ENCODE data around the gene GNAZ.

The GNAZ gene

DNA sequence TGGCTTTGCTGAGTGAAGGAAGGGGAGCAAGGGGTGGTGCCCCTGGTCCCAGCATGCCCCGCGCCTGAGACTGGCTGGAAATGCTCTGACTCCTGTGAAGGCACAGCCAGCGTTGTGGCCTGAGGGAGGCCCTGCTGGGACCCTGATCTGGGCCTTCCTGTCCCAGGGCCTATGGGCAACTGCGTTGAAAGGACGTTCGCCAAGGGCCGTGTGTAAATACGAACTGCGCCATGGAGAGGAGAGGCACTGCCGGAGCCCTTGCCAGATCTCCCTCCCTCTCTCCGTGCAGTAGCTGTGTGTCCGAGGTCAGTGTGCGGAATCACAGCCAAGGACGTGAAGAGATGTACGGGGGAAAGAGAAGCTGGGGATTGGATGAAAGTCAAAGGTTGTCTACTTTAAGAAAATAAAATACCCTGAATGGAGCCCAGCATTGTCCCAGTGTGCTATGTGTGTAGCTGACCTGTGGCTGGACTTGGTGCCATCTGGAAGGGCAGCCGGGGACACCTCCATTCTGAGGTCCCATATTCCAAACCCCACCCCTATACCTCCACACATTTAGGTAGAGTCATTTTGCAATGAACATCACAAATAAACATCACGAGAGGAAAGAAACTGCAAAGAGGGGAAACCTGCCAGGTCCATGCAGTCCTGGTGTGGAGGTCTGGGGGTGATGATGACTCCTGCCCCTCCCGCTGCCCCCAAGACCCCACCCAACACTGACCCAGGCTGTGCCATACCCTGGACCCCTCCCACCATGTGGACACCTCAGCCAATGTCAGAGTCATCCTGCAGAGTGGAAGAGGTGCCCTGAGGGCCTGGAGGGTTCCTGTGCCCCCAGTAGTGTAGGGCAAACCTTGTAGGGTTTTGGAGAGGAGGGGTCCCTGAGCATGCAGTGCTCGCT is 54.5 kb downstream of the GNAZ start:
- DNase-seq (ENCODE audit: low spot score) (no peak), ATAC-seq (ENCODE audit: low read depth) (no peak)
- Histone ChIP-seq H3K27me3 (ENCODE audit: insufficient read depth, poor library complexity, severe bottlenecking) (no peaks in the 10 kb centered on the region), H3K9me3 (ENCODE audit: severe bottlenecking) (peaks cover 10% of the 10 kb centered on the region), H3K4me3 (ENCODE audit: severe bottlenecking) (no peak overlapping the region), H3K36me3 (ENCODE audit: low read depth) (no peaks in the 10 kb centered on the region), H3K27ac (ENCODE audit: poor library complexity, severe bottlenecking) (no peak overlapping the region), H3K4me1 (ENCODE audit: insufficient read depth, poor library complexity, severe bottlenecking) (no peaks in the 10 kb centered on the region)
- TF ChIP-seq, protein P1, sequence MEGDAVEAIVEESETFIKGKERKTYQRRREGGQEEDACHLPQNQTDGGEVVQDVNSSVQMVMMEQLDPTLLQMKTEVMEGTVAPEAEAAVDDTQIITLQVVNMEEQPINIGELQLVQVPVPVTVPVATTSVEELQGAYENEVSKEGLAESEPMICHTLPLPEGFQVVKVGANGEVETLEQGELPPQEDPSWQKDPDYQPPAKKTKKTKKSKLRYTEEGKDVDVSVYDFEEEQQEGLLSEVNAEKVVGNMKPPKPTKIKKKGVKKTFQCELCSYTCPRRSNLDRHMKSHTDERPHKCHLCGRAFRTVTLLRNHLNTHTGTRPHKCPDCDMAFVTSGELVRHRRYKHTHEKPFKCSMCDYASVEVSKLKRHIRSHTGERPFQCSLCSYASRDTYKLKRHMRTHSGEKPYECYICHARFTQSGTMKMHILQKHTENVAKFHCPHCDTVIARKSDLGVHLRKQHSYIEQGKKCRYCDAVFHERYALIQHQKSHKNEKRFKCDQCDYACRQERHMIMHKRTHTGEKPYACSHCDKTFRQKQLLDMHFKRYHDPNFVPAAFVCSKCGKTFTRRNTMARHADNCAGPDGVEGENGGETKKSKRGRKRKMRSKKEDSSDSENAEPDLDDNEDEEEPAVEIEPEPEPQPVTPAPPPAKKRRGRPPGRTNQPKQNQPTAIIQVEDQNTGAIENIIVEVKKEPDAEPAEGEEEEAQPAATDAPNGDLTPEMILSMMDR (IDR thresholded peaks at IDR 0.05; ENCODE audit: poor library complexity, severe bottlenecking): no peak

DNA sequence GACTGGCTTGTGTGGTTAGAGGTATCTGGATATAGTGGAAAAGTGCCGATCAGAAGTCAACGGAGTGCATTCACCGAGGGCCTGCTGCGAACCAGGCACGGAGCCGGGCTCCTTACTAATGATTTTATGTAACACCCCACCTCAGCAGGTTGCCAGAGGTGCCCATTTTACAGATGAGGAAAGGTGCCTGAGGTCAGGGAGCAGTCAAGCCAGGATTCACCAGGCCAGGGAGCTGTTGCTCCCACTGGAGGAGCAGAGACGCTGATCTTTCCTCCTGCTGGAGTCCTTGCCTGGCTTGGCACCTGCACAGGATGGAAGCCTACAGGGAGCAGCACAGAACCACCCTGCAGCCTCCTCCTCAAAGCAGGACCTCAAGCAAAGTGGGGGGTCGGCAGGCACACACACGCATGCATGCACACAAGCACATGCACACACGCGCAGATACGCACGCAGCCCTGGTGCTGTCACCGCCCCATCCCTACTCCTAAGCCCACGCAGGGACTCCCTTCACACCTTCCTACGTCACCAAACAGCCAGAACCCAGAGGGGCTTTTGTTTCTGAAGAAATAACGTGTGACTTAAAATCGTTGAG is 55.3 kb downstream of the GNAZ start:
- no peak for ATAC-seq (ENCODE audit: low read depth)
- TF ChIP-seq, protein P1 (IDR thresholded peaks at IDR 0.05; ENCODE audit: poor library complexity, severe bottlenecking): no peak
- H3K4me1 ChIP-seq (ENCODE audit: insufficient read depth, poor library complexity, severe bottlenecking): no peaks in the 10 kb centered on the region

DNA sequence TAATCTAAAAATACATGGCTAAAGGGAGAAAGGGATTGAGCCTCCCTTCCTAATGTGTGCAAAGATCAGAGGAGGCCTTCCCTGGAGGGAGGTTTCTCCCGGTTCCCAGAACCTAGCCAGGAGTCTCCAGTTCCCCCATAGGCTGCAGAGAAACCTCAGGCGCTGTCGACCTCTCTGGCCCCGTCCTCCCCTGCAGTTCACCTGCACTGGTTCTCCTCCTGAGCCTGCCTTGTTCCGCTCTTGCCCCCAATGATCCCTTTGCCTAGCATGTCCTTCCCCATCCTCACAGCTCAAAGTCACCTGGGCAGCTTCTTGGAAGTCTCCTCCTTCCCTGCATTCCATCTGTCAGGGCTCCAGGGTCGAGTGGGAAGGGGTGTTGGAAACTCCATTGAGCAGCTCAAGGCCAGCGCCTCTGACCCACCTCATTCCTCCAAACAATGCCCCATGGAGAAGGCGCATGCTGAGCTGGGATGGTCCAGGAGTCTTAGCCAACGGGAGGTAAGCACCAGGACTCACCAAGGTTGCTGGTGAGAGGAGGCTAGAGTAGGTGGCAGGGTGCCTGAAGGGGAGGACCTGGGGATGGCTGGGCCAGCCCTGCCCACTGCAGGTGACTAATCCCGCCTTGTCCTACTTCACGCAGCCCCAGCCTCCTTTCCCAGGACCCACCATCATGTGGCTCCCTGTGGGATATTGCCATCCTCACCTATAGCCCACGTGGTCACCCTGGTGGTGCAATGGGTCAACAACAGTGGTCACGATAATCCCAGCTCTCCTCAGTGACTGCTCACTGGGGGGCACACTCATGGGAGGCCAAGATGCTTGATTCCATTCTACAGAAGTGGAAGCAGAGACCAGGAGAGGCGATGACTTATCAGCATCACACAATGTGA is 56.1 kb downstream of the GNAZ start:
- Histone ChIP-seq H3K27ac (ENCODE audit: poor library complexity, severe bottlenecking) (no peak overlapping the region), H3K4me1 (ENCODE audit: insufficient read depth, poor library complexity, severe bottlenecking) (no peaks in the 10 kb centered on the region), H3K4me3 (ENCODE audit: severe bottlenecking) (no peak overlapping the region), H3K9me3 (ENCODE audit: severe bottlenecking) (peaks cover 10% of the 10 kb centered on the region), H3K27me3 (ENCODE audit: insufficient read depth, poor library complexity, severe bottlenecking) (no peaks in the 10 kb centered on the region), H3K36me3 (ENCODE audit: low read depth) (no peaks in the 10 kb centered on the region)
- TF ChIP-seq, protein P1 (IDR thresholded peaks at IDR 0.05; ENCODE audit: poor library complexity, severe bottlenecking): no peak
- DNase-seq (ENCODE audit: low spot score): no peak
- no peak for ATAC-seq (ENCODE audit: low read depth)

More for the DNA sequence above, 55.3 kb downstream of the GNAZ start:
- H3K9me3 ChIP-seq (ENCODE audit: severe bottlenecking): peaks cover 10% of the 10 kb centered on the region
- H3K4me3 ChIP-seq (ENCODE audit: severe bottlenecking): no peak overlapping the region
- no peak overlapping the region for H3K27ac ChIP-seq (ENCODE audit: poor library complexity, severe bottlenecking)
- no peak for DNase-seq (ENCODE audit: low spot score)
- no peaks in the 10 kb centered on the region for H3K27me3 ChIP-seq (ENCODE audit: insufficient read depth, poor library complexity, severe bottlenecking)
- no peaks in the 10 kb centered on the region for H3K36me3 ChIP-seq (ENCODE audit: low read depth)

DNA sequence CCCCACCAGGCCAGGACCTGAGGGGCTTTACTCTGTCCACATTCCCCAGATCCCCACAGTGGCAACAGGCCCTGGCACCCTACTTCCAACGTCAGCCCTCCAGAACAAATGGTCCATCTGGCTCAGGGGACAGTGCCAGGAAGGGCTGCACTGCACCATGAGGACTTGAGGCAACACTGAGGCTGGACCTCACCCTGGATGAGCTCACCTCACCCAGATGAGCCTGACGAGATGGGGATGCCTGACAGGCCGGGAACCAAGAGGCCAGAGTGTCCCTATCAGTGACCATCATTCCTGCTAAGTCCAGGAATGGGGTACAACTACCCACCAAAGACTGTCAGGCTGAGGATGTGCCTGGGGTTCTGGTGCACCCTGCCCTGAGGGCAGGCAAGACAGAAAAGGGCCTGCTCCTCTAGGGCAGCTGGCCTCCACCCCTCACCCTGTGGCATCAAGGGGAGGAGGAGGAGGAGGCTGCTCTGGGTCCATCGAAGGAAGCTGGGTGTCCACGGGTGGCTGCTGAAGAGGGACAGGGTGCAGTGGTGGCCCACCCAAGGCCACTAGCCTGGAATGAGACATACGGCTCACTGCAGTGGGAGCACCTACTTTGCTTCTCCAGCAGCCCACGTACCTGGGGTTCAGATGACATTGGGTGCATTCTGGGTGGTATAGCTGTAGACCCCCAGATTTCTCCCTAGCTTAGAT is 56.9 kb downstream of the GNAZ start:
- no peak for ATAC-seq (ENCODE audit: low read depth)
- H3K4me3 ChIP-seq (ENCODE audit: severe bottlenecking): no peak overlapping the region

More for the DNA sequence above, 56.9 kb downstream of the GNAZ start:
- H3K4me1 ChIP-seq (ENCODE audit: insufficient read depth, poor library complexity, severe bottlenecking): no peaks in the 10 kb centered on the region
- DNase-seq (ENCODE audit: low spot score): no peak
- H3K27me3 ChIP-seq (ENCODE audit: insufficient read depth, poor library complexity, severe bottlenecking): no peaks in the 10 kb centered on the region
- no peak overlapping the region for H3K27ac ChIP-seq (ENCODE audit: poor library complexity, severe bottlenecking)
- H3K9me3 ChIP-seq (ENCODE audit: severe bottlenecking): peaks cover 10% of the 10 kb centered on the region
- TF ChIP-seq, protein P1 (IDR thresholded peaks at IDR 0.05; ENCODE audit: poor library complexity, severe bottlenecking): no peak
- no peaks in the 10 kb centered on the region for H3K36me3 ChIP-seq (ENCODE audit: low read depth)

Data from RWPE2 (cell line).